Iris pigment epithelial cell (primary cell): ENCODE results near the gene STOX1.
A peak's percentile ranks its signal among the peaks of the same experiment; 100 is the strongest.
"Not testable (repeated sequence)": the region's sequence is repeated elsewhere in the genome, so short reads cannot be mapped to it uniquely, and the experiment has no call there.

Experiments used
- DNase-seq: peaks from one replicate; pipeline ENCODE4 v3.0.0-alpha.2; 2011; ENCODE audit warnings: low read depth

STOX1 gene

DNA sequence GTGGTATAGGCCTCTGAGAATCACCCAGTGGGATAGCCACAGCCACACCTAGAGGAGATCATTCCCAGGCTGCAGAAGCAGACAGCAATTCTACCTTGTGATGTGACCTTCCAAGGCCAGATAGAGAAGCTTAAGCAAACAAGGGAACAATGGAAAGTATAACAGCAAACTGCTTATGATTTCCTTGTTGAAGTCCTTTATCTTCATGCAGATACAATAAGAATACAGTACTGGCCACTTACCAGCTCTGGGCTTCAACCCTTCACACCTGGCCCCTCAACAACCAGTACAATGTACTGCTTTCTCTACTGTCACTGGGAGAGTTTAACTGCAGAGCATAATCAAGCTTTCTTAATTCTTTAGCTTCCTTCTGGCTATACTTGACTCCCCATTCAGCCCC lies 51.2 kb downstream of the STOX1 start:
- DNase-seq: no peak

DNA sequence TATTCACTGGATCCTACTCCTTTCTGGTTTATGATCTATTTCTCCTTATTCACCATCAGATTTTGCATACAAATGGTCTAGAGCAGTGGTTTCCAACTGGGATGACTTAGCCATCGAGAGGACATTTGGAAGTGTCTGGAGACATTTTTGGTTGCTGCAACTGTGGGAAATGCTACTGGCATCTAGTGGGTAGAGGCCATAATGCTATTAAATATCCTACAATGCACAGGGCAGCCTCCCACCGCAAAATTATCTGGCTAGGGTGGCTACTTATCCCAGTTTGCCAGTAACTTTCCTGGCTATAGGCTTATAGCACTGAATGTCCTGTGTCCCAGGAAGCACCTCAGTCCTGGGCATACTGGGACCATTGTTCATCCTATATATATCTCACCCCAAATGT lies 52.3 kb downstream of the STOX1 start:
- no peak for DNase-seq

DNA sequence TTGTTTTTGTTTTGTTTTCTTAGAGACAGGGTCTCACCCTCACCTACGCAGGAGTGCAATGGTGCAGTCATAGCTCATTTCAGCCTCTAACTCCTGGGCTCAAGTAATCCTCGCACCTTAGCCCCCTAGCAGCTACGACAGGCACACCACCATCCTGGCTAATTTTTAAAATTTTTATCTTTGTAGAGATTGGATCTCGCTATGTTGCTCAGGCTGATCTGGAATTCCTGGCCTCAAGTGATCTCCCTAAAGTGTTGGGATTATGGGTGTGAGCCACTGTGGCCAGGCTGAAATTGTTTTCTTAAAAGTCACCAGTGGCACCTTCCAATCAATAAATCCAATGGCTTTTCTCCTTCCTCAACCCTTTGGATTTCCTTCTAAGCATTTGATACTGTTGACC lies 52.9 kb downstream of the STOX1 start:
- DNase-seq: no peak

DNA sequence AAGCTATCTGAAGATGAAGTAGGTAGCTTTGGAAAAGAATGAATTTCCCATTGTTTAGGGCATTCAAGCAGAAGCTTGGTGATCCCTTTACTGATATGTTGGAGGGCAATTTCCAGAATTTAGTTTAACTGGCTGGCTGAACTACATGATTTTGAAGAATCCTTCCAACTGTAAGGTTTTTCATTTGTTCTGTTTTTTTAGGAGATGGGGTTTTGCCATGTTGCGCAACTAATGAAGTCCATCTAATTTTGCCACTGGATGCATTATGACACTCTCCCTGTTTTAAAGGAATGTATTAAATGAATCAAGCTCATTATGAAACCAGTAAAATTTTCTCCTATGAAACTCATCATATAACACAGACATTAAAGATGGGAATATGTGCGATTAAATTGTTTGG lies 67.7 kb downstream of the STOX1 start:
- DNase-seq: no peak

DNA sequence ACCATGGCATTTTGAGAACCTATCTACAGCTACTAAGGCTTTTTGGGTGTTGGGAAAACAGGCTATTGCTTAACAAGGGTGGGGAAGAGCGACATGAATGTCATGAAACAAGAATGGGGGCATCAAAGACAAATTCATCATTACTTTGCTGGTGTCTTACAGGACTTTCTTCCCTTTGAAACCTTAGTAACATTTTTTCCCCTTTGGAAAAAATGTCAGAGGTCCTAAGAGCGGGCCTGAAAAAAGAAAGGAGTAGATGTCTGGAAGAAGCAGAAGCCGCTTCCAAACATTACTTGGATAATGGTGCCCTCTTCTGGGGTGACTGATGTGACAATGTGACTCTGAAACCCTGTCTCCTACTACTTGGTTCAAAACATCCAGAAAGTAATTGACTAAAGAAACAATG lies 70.0 kb downstream of the STOX1 start:
- DNase-seq: peak; percentile 79

DNA sequence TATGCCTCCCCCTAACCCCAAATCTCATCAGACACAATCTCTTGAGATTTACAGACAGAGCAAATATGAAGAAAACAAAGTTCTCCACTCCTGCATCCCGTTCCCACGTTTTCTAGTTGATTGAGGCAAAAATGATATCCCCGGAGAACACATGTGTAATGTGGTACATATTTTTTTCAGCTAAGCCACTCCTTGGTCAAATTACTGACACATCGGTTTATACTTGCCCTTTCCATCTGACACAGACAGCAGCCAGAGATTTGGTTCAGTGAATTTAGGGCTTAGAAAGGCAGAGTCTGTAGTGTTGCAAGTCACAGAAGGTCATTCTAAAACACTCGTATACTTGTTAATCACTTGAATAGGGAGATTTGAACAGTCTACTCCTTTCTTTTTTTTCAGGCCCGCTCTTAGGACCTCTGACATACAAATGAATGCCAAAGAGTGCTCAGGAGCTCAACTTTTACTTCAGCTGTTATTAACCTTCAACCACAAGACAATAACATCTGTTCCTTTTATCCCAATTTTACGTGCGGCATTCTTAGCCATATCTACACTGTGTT lies 71.9 kb downstream of the STOX1 start:
- no peak for DNase-seq

DNA sequence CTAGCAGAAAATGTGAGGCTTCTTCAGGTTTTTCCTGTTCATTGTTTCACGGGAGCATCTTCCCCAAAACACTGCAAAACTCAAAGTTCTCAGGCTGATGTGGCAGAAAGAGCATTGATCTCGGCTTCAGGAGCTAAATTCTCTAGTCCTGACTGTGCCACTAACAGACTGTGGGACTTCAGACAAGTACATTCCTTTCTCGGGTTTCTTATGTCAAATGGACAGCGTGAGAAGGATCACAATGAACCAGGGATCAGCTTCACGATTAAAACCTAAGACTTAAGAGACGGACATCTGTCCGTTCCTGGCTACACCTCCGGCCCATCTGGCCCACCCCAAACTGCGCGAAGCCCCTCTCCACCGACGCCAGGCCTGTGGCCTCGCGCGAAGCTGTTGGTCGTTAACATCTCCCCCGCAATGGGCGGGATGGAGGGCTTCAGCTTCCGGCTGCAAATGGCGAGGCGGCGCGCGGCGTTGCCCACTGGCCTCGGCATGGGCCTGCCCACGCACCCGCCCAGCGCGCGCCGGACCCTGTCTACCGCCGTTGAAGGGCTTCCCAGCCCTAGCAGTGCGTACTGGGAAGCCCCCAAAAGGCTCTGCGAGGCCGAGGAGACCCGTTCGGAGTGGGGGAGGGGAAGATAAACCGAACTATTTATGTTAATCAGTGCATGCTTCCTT lies 73.2 kb downstream of the STOX1 start:
- peak; percentile 78 for DNase-seq

DNA sequence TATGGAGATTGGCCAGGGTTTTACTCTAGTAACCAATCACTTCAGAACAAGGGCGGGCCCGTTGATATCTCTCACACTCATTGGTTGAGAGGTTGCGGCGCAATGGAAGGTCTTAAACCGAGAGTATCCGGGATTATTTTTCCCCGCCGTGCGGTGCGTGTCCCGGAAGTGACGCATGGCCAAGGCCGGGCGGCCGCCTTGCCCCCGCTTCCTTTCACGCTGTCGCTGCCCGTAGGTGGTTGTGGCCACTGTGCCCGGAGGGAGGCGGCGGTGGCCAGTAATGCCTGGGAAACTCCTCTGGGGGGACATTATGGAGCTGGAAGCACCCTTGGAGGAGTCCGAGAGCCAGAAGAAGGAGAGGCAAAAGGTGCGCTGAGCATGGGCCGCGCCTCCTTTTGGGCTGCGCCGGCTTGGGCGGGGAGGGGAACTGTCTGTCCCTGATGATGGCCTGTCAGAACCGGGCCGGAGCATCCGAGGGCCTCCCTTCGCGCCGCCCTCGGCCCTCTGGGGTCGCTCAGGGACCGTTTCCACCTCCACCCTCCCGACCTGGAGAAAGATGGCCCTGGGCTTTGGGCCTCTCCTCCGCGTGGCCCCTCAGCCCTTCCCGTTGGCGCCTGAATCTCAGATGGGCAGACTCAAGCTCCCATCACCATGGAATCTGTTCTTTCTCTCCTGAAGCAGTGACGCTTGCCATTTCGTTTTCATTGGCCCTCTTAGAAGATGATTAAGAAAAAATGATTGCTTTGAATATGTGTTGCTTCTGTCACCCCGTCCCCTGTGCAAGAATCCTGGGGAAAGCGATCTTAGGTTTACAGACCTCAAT lies 74.0 kb downstream of the STOX1 start, which contains the start of gene DDX50:
Gene DDX50 (plus strand): TSS at position 211 of the 823 bp plus-strand sequence. CDS start 70 bp downstream, at position 281.
- peak; percentile 99 for DNase-seq

DNA sequence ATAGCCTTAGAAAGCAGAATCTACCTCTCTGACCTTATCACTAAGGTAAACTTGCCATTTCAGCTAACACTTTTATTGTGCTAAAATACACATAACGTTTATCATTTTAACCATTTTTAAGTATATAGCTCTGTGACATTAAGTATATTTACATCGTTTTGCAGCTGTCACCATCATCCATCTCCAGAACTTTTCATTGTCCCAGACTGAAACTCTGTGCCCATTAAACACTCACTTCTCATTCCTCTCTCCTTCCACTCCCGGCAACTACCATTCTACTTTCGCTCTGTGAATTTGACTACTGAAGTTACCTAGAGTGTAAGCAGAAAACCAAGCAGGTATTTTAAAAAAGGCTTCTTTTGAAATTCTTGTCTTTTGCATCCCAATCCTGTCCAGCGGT lies 75.1 kb downstream of the STOX1 start:
- no peak for DNase-seq

DNA sequence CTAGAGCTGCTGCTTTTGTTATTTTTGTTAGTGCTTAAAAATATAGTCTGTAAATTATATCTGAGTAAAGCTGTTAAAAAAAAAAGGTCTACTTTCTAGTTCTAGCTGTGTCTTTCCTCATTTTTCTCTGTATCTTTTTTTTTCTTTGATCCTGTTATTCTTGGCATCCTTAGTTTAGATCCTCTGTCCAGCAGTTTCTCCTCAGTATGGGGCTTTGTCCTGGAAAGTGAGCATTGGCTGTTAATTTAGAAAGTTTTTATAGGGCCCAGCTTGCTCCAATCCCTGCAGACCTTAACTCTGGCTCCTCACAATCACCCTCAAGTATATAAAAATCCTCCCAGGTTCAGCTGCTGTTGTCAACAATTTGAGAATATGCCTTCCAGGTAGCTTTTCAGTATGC lies 97.3 kb downstream of the STOX1 start:
- DNase-seq: peak; percentile 16

DNA sequence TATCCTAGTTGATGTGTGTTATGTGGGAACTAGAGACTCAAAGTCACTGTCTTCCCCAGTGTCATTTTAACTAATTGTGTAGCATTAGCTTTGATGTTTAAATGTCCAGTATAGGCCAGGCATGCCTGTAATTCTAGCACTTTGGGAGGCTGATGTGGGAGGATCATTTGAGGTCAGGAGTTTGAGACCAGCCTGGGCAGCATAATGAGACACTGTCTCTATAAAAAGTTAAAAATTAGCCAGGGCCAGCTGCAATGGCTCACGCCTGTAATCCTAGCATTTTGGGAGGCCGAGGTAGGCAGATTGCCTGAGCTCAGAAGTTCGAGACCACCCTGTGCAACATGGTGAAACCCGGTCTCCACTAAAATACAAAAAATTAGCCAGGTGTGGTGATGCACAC lies 98.2 kb downstream of the STOX1 start:
- DNase-seq: no peak

DNA sequence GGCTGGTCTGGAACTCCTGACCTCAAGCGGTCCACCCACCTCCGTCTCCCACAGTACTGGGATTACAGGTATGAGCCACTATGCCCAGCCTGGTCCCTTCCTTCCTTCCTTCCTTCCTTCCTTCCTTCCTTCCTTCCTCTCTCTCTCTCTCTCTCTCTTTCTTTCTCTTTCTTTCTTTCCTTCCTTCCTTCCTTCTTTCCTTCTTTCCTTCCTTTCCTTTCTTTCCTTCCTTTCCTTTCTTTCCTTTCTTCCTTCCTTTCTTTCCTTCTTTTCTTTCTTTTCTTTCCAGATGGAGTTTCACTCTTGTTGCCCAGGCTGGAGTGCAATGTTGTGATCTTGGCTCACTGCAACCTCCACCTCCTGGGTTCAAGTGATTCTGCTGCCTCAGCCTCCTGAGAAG lies 101.8 kb downstream of the STOX1 start:
- DNase-seq: not testable (repeated sequence)

DNA sequence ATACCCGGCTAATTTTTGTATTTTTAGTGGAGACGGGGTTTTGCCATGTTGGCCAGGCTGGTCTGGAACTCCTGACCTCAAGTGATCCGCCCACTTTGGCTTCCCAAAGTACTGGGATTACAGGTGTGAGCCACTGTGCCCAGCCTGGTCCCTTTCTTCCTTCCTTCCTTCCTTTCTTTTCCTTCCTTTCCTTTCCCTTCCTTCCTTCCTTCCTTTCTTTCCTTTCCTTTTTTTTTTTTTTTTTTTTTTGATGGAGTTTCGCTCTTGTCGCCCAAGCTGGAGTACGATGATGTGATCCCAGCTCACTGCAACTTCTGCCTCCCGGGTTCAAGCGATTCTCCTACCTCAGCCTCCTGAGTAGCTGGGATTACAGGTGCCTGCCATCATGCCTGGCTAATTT lies 102.6 kb downstream of the STOX1 start:
- DNase-seq: not testable (repeated sequence)

DNA sequence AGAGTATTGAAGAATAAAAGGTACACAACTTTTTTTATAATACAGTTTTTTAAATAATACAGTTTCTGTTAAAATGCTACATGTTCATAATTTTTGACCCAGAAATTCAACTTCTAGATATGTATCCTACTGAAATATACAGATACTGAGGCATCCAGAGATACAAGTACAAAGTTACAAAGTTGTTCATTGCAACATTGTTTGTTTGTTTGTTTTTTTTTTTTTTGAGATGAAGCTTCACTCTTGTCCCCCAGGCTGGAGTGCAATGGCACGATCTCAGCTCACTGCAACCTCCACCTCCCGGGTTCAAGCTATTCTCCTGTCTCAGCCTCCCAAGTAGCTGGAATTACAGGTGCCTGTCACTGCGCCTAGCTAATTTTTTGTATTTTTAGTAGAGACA lies 105.5 kb downstream of the STOX1 start:
- DNase-seq: not testable (repeated sequence)

DNA sequence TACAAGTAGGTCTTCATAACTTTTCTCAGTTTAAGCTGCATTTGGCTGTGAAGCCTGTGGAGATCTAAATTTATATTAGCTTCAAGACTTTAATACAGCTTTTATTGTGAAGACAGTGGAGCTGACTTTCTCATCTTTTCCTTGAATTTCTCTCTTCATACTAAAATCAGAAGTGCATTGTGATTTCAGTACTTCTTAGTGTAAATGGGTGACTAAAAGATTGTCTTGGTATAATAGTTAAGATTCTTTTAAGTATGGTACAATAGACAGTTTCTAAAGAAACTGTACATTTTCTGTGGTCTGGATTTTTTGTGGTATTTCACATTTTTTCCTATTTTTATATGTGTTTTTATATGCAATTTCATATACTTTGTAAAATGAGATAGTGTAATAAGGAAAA lies 107.7 kb downstream of the STOX1 start:
- DNase-seq: no peak

DNA sequence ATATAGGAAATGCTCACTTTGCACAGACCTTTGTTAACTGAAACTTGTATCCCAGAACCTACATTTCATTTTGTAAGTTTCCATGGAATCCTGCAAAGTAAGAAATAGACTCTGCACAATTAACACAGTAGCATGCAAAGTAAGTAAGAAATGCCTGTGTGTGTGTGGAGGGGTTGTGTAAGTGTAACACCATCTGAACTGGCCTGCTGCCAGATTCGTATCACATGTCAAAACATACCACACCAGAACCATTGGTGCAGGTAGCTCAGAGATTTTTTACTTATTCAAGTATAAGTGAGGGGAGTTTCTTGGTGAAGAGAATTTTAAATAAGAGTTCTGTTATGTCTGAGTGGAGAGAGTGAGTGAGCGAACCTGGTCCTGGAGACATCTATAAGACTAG lies 110.8 kb downstream of the STOX1 start:
- DNase-seq: peak; percentile 39

DNA sequence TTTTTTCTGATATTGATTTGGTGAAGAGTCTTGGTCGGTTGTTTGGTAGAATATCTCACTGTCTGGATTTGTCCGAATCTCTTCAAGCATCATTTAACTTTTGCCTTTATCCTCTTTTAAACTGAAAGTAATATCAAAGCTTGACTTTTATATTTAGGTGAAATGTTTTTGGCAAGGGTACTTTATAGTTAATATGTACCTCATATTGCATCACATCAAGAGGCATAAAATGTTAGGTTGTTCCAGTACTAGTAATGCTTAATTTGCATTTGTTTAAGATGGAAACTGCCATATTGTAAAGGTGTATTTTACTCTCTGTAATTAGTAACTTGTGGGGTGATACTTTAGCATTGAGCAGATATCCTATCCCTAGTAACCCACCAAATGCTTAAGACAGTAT lies 111.6 kb downstream of the STOX1 start:
- no peak for DNase-seq

DNA sequence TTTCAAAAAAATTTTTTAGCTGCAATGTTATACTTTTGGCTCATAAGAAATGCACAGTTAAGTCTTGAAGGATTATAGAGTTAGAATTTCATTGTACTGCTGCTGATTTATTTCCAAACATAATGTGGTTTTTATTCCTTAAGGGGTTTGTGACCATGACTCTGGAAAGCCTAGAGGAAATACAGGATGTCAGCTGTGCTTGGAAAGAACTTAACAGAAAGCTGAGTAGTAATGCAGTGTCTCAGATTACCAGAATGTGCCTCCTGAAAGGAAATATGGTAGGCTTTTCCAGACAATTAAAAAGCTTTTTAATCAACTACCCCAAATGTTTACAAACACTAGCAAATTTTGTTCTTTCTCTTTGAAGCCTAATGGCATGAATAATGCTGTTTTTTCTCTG lies 113.6 kb downstream of the STOX1 start:
- not testable (repeated sequence) for DNase-seq
